HepG2 (cell line): ENCODE measurements around the gene GSS. TPM values are rescaled to one million over a fixed set of nuclear protein-coding genes. Genes with fewer than 3 reads are reported as not detected.

ENCODE experiments used
- ATAC-seq: fragments of 200-7000 bp; cut with Tn5 transposase; 3 replicates; pipeline ENCODE4 v1.9.1; 2020; ENCODE audit warnings: mild to moderate bottlenecking, moderate library complexity
- BruUV-seq: library from RNA; stranded (reverse); fragments of 400-500 nt; replicated peaks from 2 replicates; lab custom pipeline; 2021; lab: Mats Ljungman, UMichigan
- CTCF ChIA-PET: fragments of 300-600 bp; formaldehyde crosslinking; extraction: SDS; loops from one replicate; lab custom pipeline; 2021; ENCODE audit warnings: low total read pairs, inconsistent platforms, low intra/inter-chr PET ratio; lab: Yijun Ruan, JAX
- POLR2A ChIA-PET: fragments of 350-600 bp; sonication (Branson Sonifier 250); formaldehyde crosslinking; loops from one replicate; lab custom pipeline; 2020; ENCODE audit warnings: antibody characterized with exemption, inconsistent platforms; lab: Yijun Ruan, JAX
- DNase-seq: peaks from one replicate; pipeline ENCODE4 v3.0.0-alpha.2; 2015; ENCODE audit warnings: low spot score
- FAIRE-seq: peaks from 3 replicates; lab custom pipeline; 2011; peaks lifted over from hg19 to GRCh38; lab: Jason Lieb, UNC
- H2AFZ ChIP-seq: one replicate; pipeline ENCODE4 v1.6.1; 2011; ENCODE audit warnings: low read length, inconsistent platforms
- H3K27ac ChIP-seq: fragments of 300-600 bp; 3 replicates; pipeline ENCODE4 v1.8.0; 2011; ENCODE audit warnings: mixed run types, mild to moderate bottlenecking, mixed read lengths, low read length, inconsistent platforms; ENCODE audit not compliant: insufficient read depth; ENCODE audit errors: extremely low read length
- H3K27me3 ChIP-seq, 2 experiments: fragments of 200-600 bp in 1 of 2; 2 replicates in 1 of 2; 3 replicates in 1 of 2; pipeline versions ENCODE4 v1.6.0 to v1.8.0; 2011; ENCODE audit warnings: low read length in 2 of 2, mild to moderate bottlenecking in 2 of 2, moderate library complexity in 2 of 2, inconsistent platforms in 1 of 2; ENCODE audit not compliant: insufficient read depth in 2 of 2, control insufficient read depth in 1 of 2
- H3K36me3 ChIP-seq, 2 experiments: fragments of 200-600 bp in 1 of 2; replicated peaks in 1 of 2; 2 replicates in 1 of 2; 3 replicates in 1 of 2; pipeline versions ENCODE4 v1.5.1 to v1.8.0; 2011; ENCODE audit warnings: low read length in 2 of 2, inconsistent platforms in 1 of 2; ENCODE audit not compliant: insufficient read depth in 2 of 2, control insufficient read depth in 1 of 2
- H3K4me1 ChIP-seq: 2 replicates; pipeline ENCODE4 v1.5.1; 2012; ENCODE audit warnings: low read length, inconsistent platforms; ENCODE audit not compliant: insufficient read depth
- H3K4me2 ChIP-seq: 2 replicates; pipeline ENCODE4 v1.6.0; 2011; ENCODE audit warnings: low read depth, low read length, inconsistent platforms
- H3K4me3 ChIP-seq, 3 experiments: fragments of 200-600 bp in 1 of 3; sonication (generic), shearing (Covaris generic) in 1 of 3; replicated peaks in 1 of 3; 2 replicates each; pipeline ENCODE4 v1.5.1; 2011 to 2016; ENCODE audit warnings: low read length in 3 of 3, inconsistent platforms in 2 of 3, low read depth in 2 of 3, mild to moderate bottlenecking in 2 of 3, control low read depth in 1 of 3, mixed read lengths in 1 of 3; ENCODE audit not compliant: insufficient read depth in 1 of 3
- H3K79me2 ChIP-seq: one replicate; pipeline ENCODE4 v1.6.1; 2011; ENCODE audit warnings: low read length, inconsistent platforms; ENCODE audit not compliant: insufficient read depth
- H3K9ac ChIP-seq: 2 replicates; pipeline ENCODE4 v1.6.0; 2011; ENCODE audit warnings: mild to moderate bottlenecking, low read depth, low read length, inconsistent platforms; ENCODE audit not compliant: insufficient read depth
- H3K9me3 ChIP-seq: 2 replicates; pipeline ENCODE4 v1.5.1; 2012; ENCODE audit warnings: mild to moderate bottlenecking, low read length
- H4K20me1 ChIP-seq: 2 replicates; pipeline ENCODE4 v1.6.0; 2011; ENCODE audit warnings: inconsistent platforms, mild to moderate bottlenecking, low read length, moderate library complexity; ENCODE audit not compliant: insufficient read depth
- ARNTL ChIP-seq: sonication (generic); formaldehyde crosslinking; IDR thresholded peaks from 2 replicates; pipeline ENCODE4 v1.4.0; 2020; ENCODE audit warnings: mild to moderate bottlenecking, missing genetic modification reagents
- IKZF4 ChIP-seq: sonication (generic); formaldehyde crosslinking; IDR thresholded peaks from 2 replicates; pipeline ENCODE4 v1.5.1; 2020; ENCODE audit warnings: borderline replicate concordance, mild to moderate bottlenecking, low read depth, missing genetic modification reagents; ENCODE audit errors: not compliant biosample characterization
- MZF1 ChIP-seq: sonication (generic); formaldehyde crosslinking; IDR thresholded peaks from 2 replicates; pipeline ENCODE4 v1.8.1; 2023; ENCODE audit warnings: mild to moderate bottlenecking, missing genetic modification reagents, borderline replicate concordance
- WIZ ChIP-seq: sonication (generic); formaldehyde crosslinking; IDR thresholded peaks from 2 replicates; pipeline ENCODE4 v1.5.1; 2020; ENCODE audit warnings: mild to moderate bottlenecking, missing genetic modification reagents
- ZBTB7A ChIP-seq: sonication (generic); formaldehyde crosslinking; IDR thresholded peaks from 2 replicates; pipeline ENCODE4 v1.8.0; 2022; ENCODE audit warnings: mild to moderate bottlenecking, missing genetic modification reagents
- ZFY ChIP-seq: sonication (generic); formaldehyde crosslinking; IDR thresholded peaks from 2 replicates; pipeline ENCODE4 v1.4.0; 2020; ENCODE audit warnings: missing genetic modification reagents
- ZNF230 ChIP-seq: sonication (generic); formaldehyde crosslinking; IDR thresholded peaks from 2 replicates; pipeline ENCODE4 v1.4.0; 2020; ENCODE audit warnings: mild to moderate bottlenecking, missing genetic modification reagents
- ZNF292 ChIP-seq: sonication (generic); formaldehyde crosslinking; IDR thresholded peaks from 2 replicates; pipeline ENCODE4 v1.8.1; 2022; ENCODE audit warnings: mild to moderate bottlenecking, low read depth, missing genetic modification reagents, borderline replicate concordance
- ZNF414 ChIP-seq: sonication (generic); formaldehyde crosslinking; IDR thresholded peaks from 2 replicates; pipeline ENCODE4 v1.5.0; 2020; ENCODE audit warnings: missing genetic modification reagents
- ZNF496 ChIP-seq: sonication (generic); formaldehyde crosslinking; IDR thresholded peaks from 2 replicates; pipeline ENCODE4 v1.8.1; 2023; ENCODE audit warnings: mild to moderate bottlenecking, moderate library complexity, missing genetic modification reagents; ENCODE audit not compliant: insufficient replicate concordance
- ZNF589 ChIP-seq: sonication (generic); formaldehyde crosslinking; conservative IDR thresholded peaks from 2 replicates; pipeline ENCODE4 v1.8.0; 2022; ENCODE audit warnings: mild to moderate bottlenecking, moderate library complexity, missing genetic modification reagents
- ZNF747 ChIP-seq: sonication (generic); formaldehyde crosslinking; IDR thresholded peaks from 2 replicates; pipeline ENCODE4 v1.8.1; 2023; ENCODE audit warnings: missing genetic modification reagents, mild to moderate bottlenecking, borderline replicate concordance
- WGBS: methylation state at CpG from one replicate; pipeline ENCODE4 v1.1.6; 2017; ENCODE audit warnings: low lambda C conversion rate; 5-methylcytosine and 5-hydroxymethylcytosine counted together
- in situ Hi-C: cut with HindIII; loops from 2 replicates; pipeline ENCODE4 v1.10.0; 2017; ENCODE audit warnings: low pct_unique_long_range_greater_than_20kb; ENCODE audit not compliant: extremely low pct_ligation_motif_present
- intact Hi-C: fragments of 100-400 bp; cut with micrococcal nuclease; formaldehyde crosslinking; loops from one replicate; pipeline ENCODE4 v1.10.0; 2022; ENCODE audit not compliant: unreplicated experiment
- polyA plus RNA-seq, 8 experiments: library from polyadenylated mRNA; depleted of rRNA in 3 of 8; stranded (reverse) in 7 of 8; unstranded in 1 of 8; fragments of >200 nt; fragmentation: Illumina TruSeq in 4 of 8; extraction: Trizol in 4 of 8; gene quantifications; 2 replicates each; pipeline versions ENCODE4 v1.2.1 to v1.2.3, GENCODE V29; 2011 to 2016; ENCODE audit warnings: low read depth in 4 of 8, missing spikeins in 1 of 8, mixed read lengths in 1 of 8; ENCODE audit not compliant: insufficient read depth in 1 of 8
- total RNA-seq, 5 experiments: library from RNA; depleted of rRNA; stranded (reverse); fragments of >200 nt; fragmentation: Illumina TruSeq; extraction: Trizol; gene quantifications; 2 replicates each; pipeline ENCODE4 v1.2.3, GENCODE V29; 2016; ENCODE audit warnings: low read depth in 1 of 5
- TF ChIP-seq, protein P1 (sequence below): sonication (generic); formaldehyde crosslinking; IDR thresholded peaks from 2 replicates; pipeline ENCODE4 v1.4.0; 2020; ENCODE audit warnings: missing genetic modification reagents
- TF ChIP-seq, protein P2 (sequence below): sonication (generic); formaldehyde crosslinking; IDR thresholded peaks from 2 replicates; pipeline ENCODE4 v1.5.0; 2020; ENCODE audit warnings: mild to moderate bottlenecking, missing genetic modification reagents
- TF ChIP-seq, protein P3 (sequence below): sonication (generic); formaldehyde crosslinking; IDR thresholded peaks from 2 replicates; pipeline ENCODE4 v1.9.0; 2022; ENCODE audit warnings: missing genetic modification reagents, mild to moderate bottlenecking, borderline replicate concordance

The GSS gene
- total and polyA plus RNA-seq, 2 of the 13 experiments (the other 11 are each of a cell fraction or from before 2014, with no cell fraction given), result 80.1 to 102 TPM

- H3K4me1 ChIP-seq, result peaks cover 17% of the 10 kb centered on the region
- BruUV-seq, result no TSS peak
- 94% methylated on average over 14 of the region's 14 CpGs for WGBS
- H3K9me3 ChIP-seq, result no peaks in the 10 kb centered on the region
- ChIA-PET CTCF (no interaction called here), POLR2A (no interaction called here)
- H3K79me2 ChIP-seq, result no peaks in the 10 kb centered on the region
- H2AFZ ChIP-seq, result no peak overlapping the region
- peaks cover 16 to 23% of the 10 kb centered on the region in 2 experiments for H3K36me3 ChIP-seq
- FAIRE-seq (no peak), ATAC-seq (no peak; the same call in 2 of the 3 replicates), DNase-seq (no peak)
- no peaks in the 10 kb centered on the region for H3K27me3 ChIP-seq
- no peak overlapping the region for H3K4me3 ChIP-seq
- no peak overlapping the region for H3K4me2 ChIP-seq
- peak overlapping the region; percentile 29 for H3K27ac ChIP-seq
- H3K9ac ChIP-seq, result peak overlapping the region; percentile 22; the same call in 1 of the 2 replicates
- no peaks in the 10 kb centered on the region for H4K20me1 ChIP-seq
- intact Hi-C loops (no loop called here), in situ Hi-C loops (no loop called here)
- TF ChIP-seq WIZ (CRISPR knock-in tag) (no peak), ZNF292 (0 out of 2 replicates have a peak, but pooled peaks have one; percentile 3), ZNF230 (CRISPR knock-in tag) (0 out of 2 replicates have a peak, but pooled peaks have one; percentile 5), ZBTB7A (CRISPR knock-in tag) (no peak), ZFY (0 out of 2 replicates have a peak, but pooled peaks have one; percentile 6), ZNF496 (no peak), ZNF747 (CRISPR knock-in tag) (no peak), ARNTL (CRISPR knock-in tag) (no peak), MZF1 (no peak), ZNF414 (no peak; the same call in 1 of the 2 replicates), ZNF589 (CRISPR knock-in tag) (0 out of 2 replicates have a peak, but pooled peaks have one; percentile 11), IKZF4 (CRISPR knock-in tag) (no peak)
- TF ChIP-seq, protein P1, sequence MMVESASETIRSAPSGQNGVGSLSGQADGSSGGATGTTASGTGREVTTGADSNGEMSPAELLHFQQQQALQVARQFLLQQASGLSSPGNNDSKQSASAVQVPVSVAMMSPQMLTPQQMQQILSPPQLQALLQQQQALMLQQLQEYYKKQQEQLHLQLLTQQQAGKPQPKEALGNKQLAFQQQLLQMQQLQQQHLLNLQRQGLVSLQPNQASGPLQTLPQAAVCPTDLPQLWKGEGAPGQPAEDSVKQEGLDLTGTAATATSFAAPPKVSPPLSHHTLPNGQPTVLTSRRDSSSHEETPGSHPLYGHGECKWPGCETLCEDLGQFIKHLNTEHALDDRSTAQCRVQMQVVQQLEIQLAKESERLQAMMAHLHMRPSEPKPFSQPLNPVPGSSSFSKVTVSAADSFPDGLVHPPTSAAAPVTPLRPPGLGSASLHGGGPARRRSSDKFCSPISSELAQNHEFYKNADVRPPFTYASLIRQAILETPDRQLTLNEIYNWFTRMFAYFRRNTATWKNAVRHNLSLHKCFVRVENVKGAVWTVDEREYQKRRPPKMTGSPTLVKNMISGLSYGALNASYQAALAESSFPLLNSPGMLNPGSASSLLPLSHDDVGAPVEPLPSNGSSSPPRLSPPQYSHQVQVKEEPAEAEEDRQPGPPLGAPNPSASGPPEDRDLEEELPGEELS (CRISPR knock-in tag), result no peak
- TF ChIP-seq, protein P2, sequence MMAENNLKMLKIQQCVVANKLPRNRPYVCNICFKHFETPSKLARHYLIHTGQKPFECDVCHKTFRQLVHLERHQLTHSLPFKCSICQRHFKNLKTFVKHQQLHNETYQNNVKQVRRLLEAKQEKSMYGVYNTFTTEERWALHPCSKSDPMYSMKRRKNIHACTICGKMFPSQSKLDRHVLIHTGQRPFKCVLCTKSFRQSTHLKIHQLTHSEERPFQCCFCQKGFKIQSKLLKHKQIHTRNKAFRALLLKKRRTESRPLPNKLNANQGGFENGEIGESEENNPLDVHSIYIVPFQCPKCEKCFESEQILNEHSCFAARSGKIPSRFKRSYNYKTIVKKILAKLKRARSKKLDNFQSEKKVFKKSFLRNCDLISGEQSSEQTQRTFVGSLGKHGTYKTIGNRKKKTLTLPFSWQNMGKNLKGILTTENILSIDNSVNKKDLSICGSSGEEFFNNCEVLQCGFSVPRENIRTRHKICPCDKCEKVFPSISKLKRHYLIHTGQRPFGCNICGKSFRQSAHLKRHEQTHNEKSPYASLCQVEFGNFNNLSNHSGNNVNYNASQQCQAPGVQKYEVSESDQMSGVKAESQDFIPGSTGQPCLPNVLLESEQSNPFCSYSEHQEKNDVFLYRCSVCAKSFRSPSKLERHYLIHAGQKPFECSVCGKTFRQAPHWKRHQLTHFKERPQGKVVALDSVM, result no peak; the same call in 1 of the 2 replicates
- TF ChIP-seq, protein P3, sequence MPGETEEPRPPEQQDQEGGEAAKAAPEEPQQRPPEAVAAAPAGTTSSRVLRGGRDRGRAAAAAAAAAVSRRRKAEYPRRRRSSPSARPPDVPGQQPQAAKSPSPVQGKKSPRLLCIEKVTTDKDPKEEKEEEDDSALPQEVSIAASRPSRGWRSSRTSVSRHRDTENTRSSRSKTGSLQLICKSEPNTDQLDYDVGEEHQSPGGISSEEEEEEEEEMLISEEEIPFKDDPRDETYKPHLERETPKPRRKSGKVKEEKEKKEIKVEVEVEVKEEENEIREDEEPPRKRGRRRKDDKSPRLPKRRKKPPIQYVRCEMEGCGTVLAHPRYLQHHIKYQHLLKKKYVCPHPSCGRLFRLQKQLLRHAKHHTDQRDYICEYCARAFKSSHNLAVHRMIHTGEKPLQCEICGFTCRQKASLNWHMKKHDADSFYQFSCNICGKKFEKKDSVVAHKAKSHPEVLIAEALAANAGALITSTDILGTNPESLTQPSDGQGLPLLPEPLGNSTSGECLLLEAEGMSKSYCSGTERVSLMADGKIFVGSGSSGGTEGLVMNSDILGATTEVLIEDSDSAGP, result 0 out of 2 replicates have a peak, but pooled peaks have one; percentile 47
Measured at GRCh38 chr20:34995192-34995591, 39.6 kb upstream of the GSS start.
